HL-60 (cell line): Measurements from ENCODE around the gene KLF2.

Experiments used
- DNase-seq, 2 experiments: peaks; one replicate each; pipeline ENCODE4 v3.0.0-alpha.2; 2010 to 2020; ENCODE audit warnings: low read depth in 1 of 2, low spot score in 1 of 2
- H3K27ac ChIP-seq: fragments of 250-450 bp; sonication (Bioruptor Pico); replicated peaks from 2 replicates; pipeline ENCODE4 v1.5.1; 2020; ENCODE audit warnings: mild to moderate bottlenecking, moderate library complexity
- H3K27me3 ChIP-seq: fragments of 250-450 bp; sonication (Bioruptor Pico); 2 replicates; pipeline ENCODE4 v1.5.1; 2021; ENCODE audit warnings: mild to moderate bottlenecking, moderate library complexity; ENCODE audit not compliant: insufficient read depth, poor library complexity, severe bottlenecking
- H3K4me3 ChIP-seq: replicated peaks from 2 replicates; pipeline ENCODE4 v1.5.1; 2011; ENCODE audit warnings: mild to moderate bottlenecking, control low read depth, low read length; ENCODE audit not compliant: insufficient read depth
- CTCF ChIP-seq: IDR thresholded peaks from one replicate; pipeline ENCODE4 v1.5.1; 2011; ENCODE audit warnings: low read length, control low read depth, inconsistent platforms; ENCODE audit not compliant: insufficient read depth
- GABPA ChIP-seq: IDR thresholded peaks from 2 replicates; pipeline ENCODE4 v1.6.1; 2012; ENCODE audit warnings: low read depth
- POLR2AphosphoS5 ChIP-seq: IDR thresholded peaks from 2 replicates; pipeline ENCODE4 v1.6.1; 2012; ENCODE audit warnings: low read depth
- REST ChIP-seq: IDR thresholded peaks from 2 replicates; pipeline ENCODE4 v1.6.1; 2012; ENCODE audit warnings: low read depth; ENCODE audit not compliant: insufficient replicate concordance
- SPI1 ChIP-seq: IDR thresholded peaks from 2 replicates; pipeline ENCODE4 v1.6.1; 2012; ENCODE audit warnings: low read depth, mild to moderate bottlenecking, borderline replicate concordance

Gene KLF2

GRCh38 chr19:16373079-16373478, 48.5 kb downstream of the KLF2 start:
- Histone ChIP-seq H3K27ac (no peak overlapping the region), H3K4me3 (no peak overlapping the region), H3K27me3 (no peaks in the 10 kb centered on the region)
- no peak for DNase-seq
- TF ChIP-seq CTCF = no peak
- TF ChIP-seq REST = no peak
- TF ChIP-seq SPI1 = no peak
- TF ChIP-seq GABPA = no peak
- no peak for TF ChIP-seq POLR2AphosphoS5

GRCh38 chr19:16373532-16373931, 48.9 kb downstream of the KLF2 start:
- Histone ChIP-seq H3K27me3 (no peaks in the 10 kb centered on the region), H3K27ac (no peak overlapping the region), H3K4me3 (no peak overlapping the region)
- TF ChIP-seq SPI1 = no peak
- TF ChIP-seq CTCF = no peak
- TF ChIP-seq POLR2AphosphoS5 = no peak
- TF ChIP-seq GABPA = no peak
- TF ChIP-seq REST = no peak
- no peak for DNase-seq

GRCh38 chr19:16373989-16374388, 49.4 kb downstream of the KLF2 start:
- H3K4me3 ChIP-seq = no peak overlapping the region
- no peak overlapping the region for H3K27ac ChIP-seq
- H3K27me3 ChIP-seq = no peaks in the 10 kb centered on the region
- DNase-seq = no peak
- TF ChIP-seq SPI1 (no peak), GABPA (no peak), CTCF (no peak), REST (no peak)
